Gastroesophageal sphincter (tissue), 4 donors: ENCODE data around the gene TMEM11. TPM values are rescaled to one million over a fixed set of nuclear protein-coding genes. Genes with fewer than 3 reads are reported as not detected.
"Not testable (repeated sequence)": the region's sequence is repeated elsewhere in the genome, so short reads cannot be mapped to it uniquely, and the experiment has no call there.

ENCODE experiments used
- ATAC-seq: fragments of 150-250 bp; one replicate; pipeline ENCODE4 v1.9.1; 2016; ENCODE audit warnings: mild to moderate bottlenecking, moderate library complexity
- H3K27ac ChIP-seq, 4 donors: fragments of 200-600 bp; sonication (generic) in 3 of 4; 1 replicate in 3 of 4; 2 replicates in 1 of 4; pipeline ENCODE4 v1.5.1; 2016 to 2019
- H3K27me3 ChIP-seq: fragments of 200-600 bp; sonication (generic); one replicate; pipeline ENCODE4 v1.5.1; 2019
- H3K36me3 ChIP-seq, 2 donors: fragments of 200-600 bp; sonication (generic); one replicate each; pipeline ENCODE4 v1.5.1; 2019; ENCODE audit warnings: control low read depth in 1 of 2
- H3K4me1 ChIP-seq, 3 donors: fragments of 200-600 bp; sonication (generic); 1 replicate in 2 of 3; 2 replicates in 1 of 3; pipeline ENCODE4 v1.5.1; 2016 to 2019; ENCODE audit warnings: control low read depth in 2 of 3
- H3K4me3 ChIP-seq, 2 donors: fragments of 200-600 bp; sonication (generic); one replicate each; pipeline ENCODE4 v1.5.1; 2019; ENCODE audit warnings: mild to moderate bottlenecking in 1 of 2, moderate library complexity in 1 of 2
- H3K9me3 ChIP-seq, 3 donors: fragments of 200-600 bp; sonication (generic); one replicate each; pipeline ENCODE4 v1.5.1; 2017 to 2019; ENCODE audit warnings: control low read depth in 2 of 3
- CTCF ChIP-seq, 4 experiments: fragments of 200-600 bp in 2 of 4; fragments of 450-650 bp in 2 of 4; sonication (generic) in 1 of 4; IDR thresholded peaks; one replicate each; pipeline ENCODE4 v1.5.1; 2017 to 2019; ENCODE audit warnings: antibody characterized with exemption in 4 of 4, mild to moderate bottlenecking in 2 of 4, moderate library complexity in 2 of 4
- EP300 ChIP-seq: sonication (generic); formaldehyde crosslinking; IDR thresholded peaks from one replicate; pipeline ENCODE4 v1.6.1; 2017; ENCODE audit warnings: antibody characterized with exemption, mild to moderate bottlenecking
- POLR2A ChIP-seq, 2 donors: fragments of 450-650 bp; IDR thresholded peaks; one replicate each; pipeline ENCODE4 v1.6.1; 2017; ENCODE audit warnings: antibody characterized with exemption in 2 of 2, mild to moderate bottlenecking in 2 of 2, moderate library complexity in 1 of 2
- POLR2AphosphoS5 ChIP-seq: sonication (generic); formaldehyde crosslinking; IDR thresholded peaks from one replicate; pipeline ENCODE4 v1.6.1; 2017; ENCODE audit warnings: antibody characterized with exemption
- WGBS, 2 donors: methylation state at CpG; one replicate each; pipeline ENCODE4 v1.1.5; 2018; ENCODE audit warnings: low coverage in 1 of 2; 5-methylcytosine and 5-hydroxymethylcytosine counted together
- total RNA-seq, 4 donors: library from RNA; depleted of rRNA; stranded (reverse); fragments of >200 nt; gene quantifications; one replicate each; pipeline ENCODE4 v1.1.0, GENCODE V29; 2016

Gene TMEM11
- total RNA-seq, 4 donors from 2014 or later: 14.8 to 24.5 (median 22.1) TPM

GRCh38 chr17:21198411-21198810, 15.6 kb downstream of the TMEM11 start:
- Histone ChIP-seq H3K9me3 (no peaks in the 10 kb centered on the region), H3K27me3 (no peaks in the 10 kb centered on the region), H3K27ac (no peak overlapping the region), H3K4me1 (peaks cover 0 to 69% (median 15%) of the 10 kb centered on the region in 3 donors), H3K36me3 (peaks cover 0 to 37% of the 10 kb centered on the region in 2 donors), H3K4me3 (no peak overlapping the region)
- WGBS, 2 donors: 95% methylated on average over 4 of the region's 20 CpGs; no CpG with 5 or more reads in 1 of the 2 donors
- no peak for TF ChIP-seq CTCF (IDR thresholded peaks at IDR 0.05)
- no peak for TF ChIP-seq EP300
- TF ChIP-seq POLR2AphosphoS5: no peak
- TF ChIP-seq POLR2A (IDR thresholded peaks at IDR 0.05): no peak
- no peak for ATAC-seq

GRCh38 chr17:21196126-21196525, 17.8 kb downstream of the TMEM11 start:
- WGBS, 2 donors: 86 to 89% methylated on average over 4 to 5 of the region's 5 CpGs
- Histone ChIP-seq H3K27ac (no peak overlapping the region), H3K4me3 (no peak overlapping the region), H3K4me1 (peaks cover 0 to 61% (median 10%) of the 10 kb centered on the region in 3 donors), H3K27me3 (no peaks in the 10 kb centered on the region), H3K9me3 (no peaks in the 10 kb centered on the region), H3K36me3 (peaks cover 0 to 43% of the 10 kb centered on the region in 2 donors)
- ATAC-seq: no peak
- TF ChIP-seq CTCF (IDR thresholded peaks at IDR 0.05) (no peak), POLR2A (IDR thresholded peaks at IDR 0.05) (no peak), POLR2AphosphoS5 (no peak), EP300 (no peak)

- Histone ChIP-seq H3K27ac (peak overlapping the region in 2 of 4 donors; percentile 12 to 49), H3K4me3 (no peak overlapping the region), H3K4me1 (peaks cover 0 to 52% (median 10%) of the 10 kb centered on the region in 3 donors), H3K36me3 (peaks cover 0 to 57% of the 10 kb centered on the region in 2 donors), H3K27me3 (no peaks in the 10 kb centered on the region), H3K9me3 (no peaks in the 10 kb centered on the region)
- WGBS, 2 donors: 23 to 45% methylated on average over 3 to 4 of the region's 5 CpGs
- TF ChIP-seq CTCF (IDR thresholded peaks at IDR 0.05) (no peak), POLR2A (IDR thresholded peaks at IDR 0.05) (no peak), EP300 (no peak), POLR2AphosphoS5 (no peak)
- ATAC-seq: peak; percentile 68
Observed at GRCh38 chr17:21194703-21195102, 19.3 kb downstream of the TMEM11 start.

- H3K27me3 ChIP-seq: no peaks in the 10 kb centered on the region
- no peak overlapping the region for H3K4me3 ChIP-seq
- no peaks in the 10 kb centered on the region for H3K9me3 ChIP-seq
- peak overlapping the region in 2 of 4 donors; percentile 12 to 49 for H3K27ac ChIP-seq
- 20 to 30% methylated on average over 1 to 7 of the region's 8 CpGs for WGBS, 2 donors
- no peak for ATAC-seq
- H3K36me3 ChIP-seq: peaks cover 0 to 62% of the 10 kb centered on the region in 2 donors
- peaks cover 0 to 48% (median 10%) of the 10 kb centered on the region in 3 donors for H3K4me1 ChIP-seq
- no peak for TF ChIP-seq CTCF (IDR thresholded peaks at IDR 0.05)
- TF ChIP-seq EP300: no peak
- no peak for TF ChIP-seq POLR2AphosphoS5
- TF ChIP-seq POLR2A (IDR thresholded peaks at IDR 0.05): no peak
Observed at GRCh38 chr17:21194226-21194625, 19.7 kb downstream of the TMEM11 start.

GRCh38 chr17:21193031-21193430, 20.9 kb downstream of the TMEM11 start:
- Histone ChIP-seq H3K36me3 (peaks cover 0 to 65% of the 10 kb centered on the region in 2 donors), H3K9me3 (no peaks in the 10 kb centered on the region), H3K4me3 (no peak overlapping the region), H3K27me3 (no peaks in the 10 kb centered on the region), H3K27ac (no peak overlapping the region), H3K4me1 (peaks cover 0 to 47% (median 10%) of the 10 kb centered on the region in 3 donors)
- TF ChIP-seq POLR2AphosphoS5: no peak
- no peak for TF ChIP-seq CTCF (IDR thresholded peaks at IDR 0.05)
- no peak for TF ChIP-seq POLR2A (IDR thresholded peaks at IDR 0.05)
- TF ChIP-seq EP300: no peak
- 77 to 100% methylated on average over 2 to 5 of the region's 5 CpGs for WGBS, 2 donors
- no peak for ATAC-seq

GRCh38 chr17:21192414-21192813, 21.5 kb downstream of the TMEM11 start:
- not testable (repeated sequence) for H3K9me3 ChIP-seq, ATAC-seq, H3K27me3 ChIP-seq, H3K4me3 ChIP-seq, H3K27ac ChIP-seq
- H3K4me1 ChIP-seq: peaks cover 0 to 47% (median 10%) of the 10 kb centered on the region in 3 donors
- peaks cover 0 to 59% of the 10 kb centered on the region in 2 donors for H3K36me3 ChIP-seq
- WGBS, 2 donors: 96 to 100% methylated on average over 2 to 4 of the region's 7 CpGs
